Neural cell (in vitro differentiated cells): ENCODE results near the gene ACHE. TPM values are rescaled to one million over a fixed set of nuclear protein-coding genes. Genes with fewer than 3 reads are reported as not detected.

Source experiments
- H2AFZ ChIP-seq: fragments of 200-600, 300-800 bp; sonication (generic), shearing (Covaris generic); 2 replicates; pipeline ENCODE4 v1.6.0; 2014; ENCODE audit warnings: low read depth, mild to moderate bottlenecking, antibody characterized with exemption, low read length, moderate library complexity
- H3F3A ChIP-seq: fragments of 200-600 bp; shearing (Covaris generic); 2 replicates; pipeline ENCODE4 v1.6.1; 2016; ENCODE audit warnings: mild to moderate bottlenecking, moderate library complexity, mixed read lengths, antibody characterized with exemption, low read length; ENCODE audit not compliant: insufficient read depth, poor library complexity, severe bottlenecking
- H3K27ac ChIP-seq: fragments of 200-600, 300-800 bp; sonication (generic), shearing (Covaris generic); 2 replicates; pipeline ENCODE4 v1.5.1; 2014; ENCODE audit warnings: mild to moderate bottlenecking, low read length, moderate library complexity
- H3K27me3 ChIP-seq: fragments of 300-800, 200-600 bp; sonication (generic), shearing (Covaris generic); 2 replicates; pipeline ENCODE4 v1.6.0; 2014; ENCODE audit warnings: mild to moderate bottlenecking, low read depth, low read length, moderate library complexity; ENCODE audit not compliant: insufficient read depth
- H3K36me3 ChIP-seq: fragments of 300-800, 200-600 bp; sonication (generic), shearing (Covaris generic); 2 replicates; pipeline ENCODE4 v1.5.1; 2014; ENCODE audit warnings: mild to moderate bottlenecking, antibody characterized with exemption, low read length, moderate library complexity; ENCODE audit not compliant: insufficient read depth
- H3K4me2 ChIP-seq: fragments of 300-800, 200-600 bp; sonication (generic), shearing (Covaris generic); 2 replicates; pipeline ENCODE4 v1.6.0; 2014; ENCODE audit warnings: mild to moderate bottlenecking, low read length
- H3K4me3 ChIP-seq: fragments of 300-800, 200-600 bp; sonication (generic), shearing (Covaris generic); 2 replicates; pipeline ENCODE4 v1.5.1; 2014; ENCODE audit warnings: mild to moderate bottlenecking, low read length, moderate library complexity
- H3K79me2 ChIP-seq: fragments of 200-600 bp; shearing (Covaris generic); replicated peaks from 2 replicates; pipeline ENCODE4 v1.6.0; 2014; ENCODE audit warnings: mild to moderate bottlenecking, low read length, moderate library complexity; ENCODE audit not compliant: insufficient read depth
- H3K9ac ChIP-seq: fragments of 300-800, 200-600 bp; sonication (generic), shearing (Covaris generic); 2 replicates; pipeline ENCODE4 v1.6.1; 2016; ENCODE audit warnings: mild to moderate bottlenecking, low read length, mixed read lengths
- H3K9me2 ChIP-seq: fragments of 200-600 bp; shearing (Covaris generic); 2 replicates; pipeline ENCODE4 v1.6.1; 2016; ENCODE audit warnings: mild to moderate bottlenecking, low read length, mixed read lengths; ENCODE audit not compliant: insufficient read depth
- H3K9me3 ChIP-seq: fragments of 200-600, 300-800 bp; sonication (generic), shearing (Covaris generic); 2 replicates; pipeline ENCODE4 v1.6.1; 2016; ENCODE audit warnings: mild to moderate bottlenecking, mixed run types, low read length, moderate library complexity, mixed read lengths
- H4K20me1 ChIP-seq: fragments of 200-600 bp; shearing (Covaris generic); 2 replicates; pipeline ENCODE4 v1.6.1; 2016; ENCODE audit warnings: mild to moderate bottlenecking, mixed run types; ENCODE audit not compliant: insufficient read depth
- CTCF ChIP-seq: fragments of 450-650 bp; IDR thresholded peaks from 2 replicates; pipeline ENCODE4 v1.5.1; 2014; ENCODE audit warnings: antibody characterized with exemption, mild to moderate bottlenecking, moderate library complexity; ENCODE audit not compliant: poor library complexity, severe bottlenecking
- EP300 ChIP-seq: fragments of 450-650 bp; conservative IDR thresholded peaks from 2 replicates; pipeline ENCODE4 v1.6.1; 2014; ENCODE audit warnings: antibody characterized with exemption, mild to moderate bottlenecking, moderate library complexity; ENCODE audit not compliant: poor library complexity, severe bottlenecking
- EZH2 ChIP-seq: fragments of 200-600, 300-800 bp; shearing (Covaris generic), sonication (generic); IDR thresholded peaks from 2 replicates; pipeline ENCODE4 v1.6.1; 2014; ENCODE audit warnings: antibody characterized with exemption, low read length, borderline replicate concordance, mild to moderate bottlenecking; ENCODE audit not compliant: insufficient read depth, poor library complexity, severe bottlenecking
- MXI1 ChIP-seq: fragments of 450-650 bp; conservative IDR thresholded peaks from 2 replicates; pipeline ENCODE4 v1.6.1; 2014; ENCODE audit warnings: antibody characterized with exemption, mild to moderate bottlenecking; ENCODE audit not compliant: poor library complexity, severe bottlenecking
- POLR2AphosphoS5 ChIP-seq: IDR thresholded peaks from 2 replicates; pipeline ENCODE4 v1.6.1; 2012
- RAD21 ChIP-seq: fragments of 450-650 bp; conservative IDR thresholded peaks from 2 replicates; pipeline ENCODE4 v1.6.1; 2014; ENCODE audit warnings: antibody characterized with exemption, mild to moderate bottlenecking, moderate library complexity
- REST ChIP-seq: IDR thresholded peaks from 2 replicates; pipeline ENCODE4 v1.6.1; 2012; ENCODE audit warnings: borderline replicate concordance
- SMC3 ChIP-seq: fragments of 450-650 bp; conservative IDR thresholded peaks from 2 replicates; pipeline ENCODE4 v1.6.1; 2014; ENCODE audit warnings: antibody characterized with exemption, mild to moderate bottlenecking, moderate library complexity; ENCODE audit not compliant: poor library complexity
- TAF1 ChIP-seq: IDR thresholded peaks from 2 replicates; pipeline ENCODE4 v1.6.1; 2012; ENCODE audit warnings: low read depth
- polyA plus RNA-seq: library from polyadenylated mRNA; depleted of rRNA; stranded (reverse); fragments of >200 nt; gene quantifications from 2 replicates; pipeline ENCODE4 v1.2.3, GENCODE V29; 2014

The ACHE gene
- polyA plus RNA-seq, 1 donor from 2014 or later = 12.2 TPM

- Histone ChIP-seq H3K27me3 (peaks cover 21% of the 10 kb centered on the region), H4K20me1 (no peaks in the 10 kb centered on the region), H3K27ac (no peak overlapping the region), H3K9me3 (no peaks in the 10 kb centered on the region), H3K9ac (no peak overlapping the region), H3K36me3 (peaks cover 18% of the 10 kb centered on the region), H2AFZ (no peak overlapping the region), H3K9me2 (no peaks in the 10 kb centered on the region), H3F3A (no peaks in the 10 kb centered on the region), H3K79me2 (no peaks in the 10 kb centered on the region), H3K4me3 (no peak overlapping the region), H3K4me2 (no peak overlapping the region)
- TF ChIP-seq CTCF (no peak), REST (no peak), SMC3 (no peak), RAD21 (no peak), POLR2AphosphoS5 (no peak), MXI1 (no peak), TAF1 (no peak), EP300 (no peak), EZH2 (no peak)
Observed at GRCh38 chr7:100891568-100892247, 4.0 kb downstream of the ACHE start.

- Histone ChIP-seq H2AFZ (no peak overlapping the region), H3F3A (no peaks in the 10 kb centered on the region), H3K27ac (peak overlapping the region; percentile 73), H3K4me3 (peak overlapping the region; percentile 90), H3K9me2 (no peaks in the 10 kb centered on the region), H3K36me3 (peaks cover 18% of the 10 kb centered on the region), H3K79me2 (no peaks in the 10 kb centered on the region), H3K27me3 (peaks cover 13% of the 10 kb centered on the region), H4K20me1 (no peaks in the 10 kb centered on the region), H3K4me2 (no peak overlapping the region), H3K9me3 (no peaks in the 10 kb centered on the region), H3K9ac (peak overlapping the region; percentile 77)
- TF ChIP-seq POLR2AphosphoS5 (no peak), EP300 (no peak), EZH2 (no peak), RAD21 (no peak), MXI1 (no peak), TAF1 (no peak), REST (no peak), SMC3 (no peak), CTCF (no peak)
Observed at GRCh38 chr7:100890653-100891567, 4.8 kb downstream of the ACHE start.
